Measurements from ENCODE around the gene TANK.

DNA sequence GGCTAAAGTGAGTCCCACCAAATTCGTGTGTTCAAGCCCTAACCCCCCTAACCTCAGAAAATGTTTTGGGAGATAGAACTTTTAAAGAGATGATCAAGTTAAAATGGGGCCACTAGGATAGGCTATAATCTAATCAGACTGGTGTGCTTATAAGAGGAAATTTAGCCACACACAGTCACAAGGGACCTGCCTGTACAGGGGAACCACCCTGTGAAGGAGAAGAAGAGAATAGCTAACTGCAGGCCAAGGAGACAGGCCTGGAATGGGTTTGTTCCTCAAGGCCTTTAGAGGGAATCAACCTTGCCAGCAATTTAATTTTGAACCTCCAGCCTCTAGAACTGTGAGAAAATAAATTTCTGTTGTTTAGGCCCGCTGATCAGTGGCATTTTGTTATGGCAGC is 36.0 kb upstream of the TANK start:
- no peak for TF ChIP-seq POLR2A (IDR thresholded peaks at IDR 0.05)
- TF ChIP-seq, protein P1, sequence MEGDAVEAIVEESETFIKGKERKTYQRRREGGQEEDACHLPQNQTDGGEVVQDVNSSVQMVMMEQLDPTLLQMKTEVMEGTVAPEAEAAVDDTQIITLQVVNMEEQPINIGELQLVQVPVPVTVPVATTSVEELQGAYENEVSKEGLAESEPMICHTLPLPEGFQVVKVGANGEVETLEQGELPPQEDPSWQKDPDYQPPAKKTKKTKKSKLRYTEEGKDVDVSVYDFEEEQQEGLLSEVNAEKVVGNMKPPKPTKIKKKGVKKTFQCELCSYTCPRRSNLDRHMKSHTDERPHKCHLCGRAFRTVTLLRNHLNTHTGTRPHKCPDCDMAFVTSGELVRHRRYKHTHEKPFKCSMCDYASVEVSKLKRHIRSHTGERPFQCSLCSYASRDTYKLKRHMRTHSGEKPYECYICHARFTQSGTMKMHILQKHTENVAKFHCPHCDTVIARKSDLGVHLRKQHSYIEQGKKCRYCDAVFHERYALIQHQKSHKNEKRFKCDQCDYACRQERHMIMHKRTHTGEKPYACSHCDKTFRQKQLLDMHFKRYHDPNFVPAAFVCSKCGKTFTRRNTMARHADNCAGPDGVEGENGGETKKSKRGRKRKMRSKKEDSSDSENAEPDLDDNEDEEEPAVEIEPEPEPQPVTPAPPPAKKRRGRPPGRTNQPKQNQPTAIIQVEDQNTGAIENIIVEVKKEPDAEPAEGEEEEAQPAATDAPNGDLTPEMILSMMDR (IDR thresholded peaks at IDR 0.05): no peak
- no peak for TF ChIP-seq POLR2AphosphoS5 (IDR thresholded peaks at IDR 0.05)
